ENCODE data around the gene RASGRF1.

RASGRF1 gene

GRCh38 chr15:79066391-79067071 is 24.0 kb downstream of the RASGRF1 start:
- no peak for DNase-seq (ENCODE audit: low spot score)

GRCh38 chr15:79065706-79066376 is 24.7 kb downstream of the RASGRF1 start:
- DNase-seq (ENCODE audit: low spot score) = no peak

GRCh38 chr15:79065361-79065705 is 25.2 kb downstream of the RASGRF1 start:
- no peak for DNase-seq (ENCODE audit: low spot score)

DNA sequence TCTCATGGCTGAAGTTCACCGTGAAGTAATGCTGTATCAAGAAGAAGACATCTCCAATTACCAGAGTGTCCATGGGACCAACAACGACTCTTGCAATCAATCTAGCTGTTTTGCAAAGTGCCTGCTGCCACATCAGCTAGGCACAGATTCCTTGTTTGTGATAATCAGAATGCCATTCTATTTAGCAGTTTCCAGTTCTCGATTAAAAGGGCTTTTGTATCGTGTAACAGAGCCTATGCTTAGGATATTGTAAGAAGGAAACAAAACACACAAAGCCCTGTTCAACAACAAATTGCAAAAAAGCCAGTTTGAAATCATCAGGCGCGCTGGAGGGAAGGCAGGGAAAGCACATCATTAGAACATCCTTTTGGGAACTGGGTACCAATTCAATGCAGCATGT is 26.1 kb downstream of the RASGRF1 start:
- no peak for DNase-seq (ENCODE audit: low spot score)

DNA sequence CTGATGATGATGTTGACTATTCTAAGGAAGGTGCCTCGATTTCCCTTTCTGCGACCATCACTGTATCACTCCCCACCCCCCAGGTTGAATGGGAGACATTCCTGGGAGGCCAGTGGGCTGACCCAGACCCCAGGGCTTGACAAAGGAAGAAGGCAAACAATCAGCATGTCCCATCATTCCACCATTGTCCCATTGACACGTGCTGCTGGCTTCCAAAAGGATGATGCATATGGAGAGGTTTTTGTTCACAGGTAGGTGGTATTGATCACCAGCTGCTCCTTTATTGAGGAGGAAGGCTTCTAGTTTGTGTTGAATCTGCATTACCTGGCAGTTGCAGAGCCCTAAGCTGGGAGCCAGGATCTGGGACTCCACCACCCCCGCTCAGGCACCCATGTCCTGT is 30.4 kb downstream of the RASGRF1 start:
- DNase-seq (ENCODE audit: low spot score) = peak; percentile 61

DNA sequence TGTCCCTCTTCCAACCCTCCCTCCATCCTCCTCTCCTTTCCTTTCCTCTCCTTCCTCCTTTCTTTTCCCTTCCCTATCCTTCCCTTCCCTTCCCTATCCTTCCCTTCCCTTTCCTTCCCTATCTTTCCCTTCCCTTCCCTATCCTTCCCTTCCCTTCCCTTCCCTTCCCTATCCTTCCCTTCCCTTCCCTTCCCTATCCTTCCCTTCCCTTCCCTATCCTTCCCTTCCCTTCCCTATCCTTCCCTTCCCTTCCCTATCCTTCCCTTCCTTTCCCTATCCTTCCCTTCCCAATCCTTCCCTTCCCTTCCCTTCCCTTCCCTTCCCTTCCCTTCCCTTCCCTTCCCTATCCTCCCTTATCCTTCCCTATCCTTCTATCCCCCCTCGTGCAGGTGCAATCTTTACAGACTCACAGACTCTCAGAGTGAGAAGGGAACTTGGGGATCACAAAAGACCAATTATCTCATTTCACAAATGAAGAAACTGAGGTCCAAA is 31.5 kb downstream of the RASGRF1 start:
- no peak for DNase-seq (ENCODE audit: low spot score)

DNA sequence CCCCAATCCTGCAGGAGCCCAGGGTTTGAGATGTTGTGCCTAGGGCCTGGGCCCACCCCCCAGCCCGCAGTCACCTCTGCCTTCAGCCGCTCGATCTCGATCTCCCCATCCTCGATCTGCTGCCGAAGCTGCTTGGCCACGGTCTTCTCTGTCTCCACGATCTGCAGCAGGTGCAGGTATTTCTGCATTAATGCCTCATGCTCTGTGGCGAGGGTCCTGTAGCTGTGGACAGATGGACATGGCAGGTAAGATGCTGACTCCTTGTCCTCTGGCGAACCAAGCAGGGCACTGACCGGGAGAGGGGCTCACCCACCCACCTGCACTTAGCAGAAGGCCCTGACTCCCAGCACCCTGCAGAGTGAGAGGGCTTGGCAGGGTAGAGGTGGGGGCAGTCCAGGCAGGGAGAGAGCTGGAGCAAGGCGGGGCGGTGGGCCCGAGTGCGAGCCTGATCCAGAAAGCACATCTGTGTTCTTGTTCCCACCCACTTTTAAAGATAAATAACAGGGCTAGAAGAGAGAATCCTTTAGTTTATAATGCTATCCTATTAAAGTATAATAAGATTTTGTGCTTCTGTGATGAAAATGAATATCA is 32.2 kb downstream of the RASGRF1 start:
- DNase-seq (ENCODE audit: low spot score) = no peak

DNA sequence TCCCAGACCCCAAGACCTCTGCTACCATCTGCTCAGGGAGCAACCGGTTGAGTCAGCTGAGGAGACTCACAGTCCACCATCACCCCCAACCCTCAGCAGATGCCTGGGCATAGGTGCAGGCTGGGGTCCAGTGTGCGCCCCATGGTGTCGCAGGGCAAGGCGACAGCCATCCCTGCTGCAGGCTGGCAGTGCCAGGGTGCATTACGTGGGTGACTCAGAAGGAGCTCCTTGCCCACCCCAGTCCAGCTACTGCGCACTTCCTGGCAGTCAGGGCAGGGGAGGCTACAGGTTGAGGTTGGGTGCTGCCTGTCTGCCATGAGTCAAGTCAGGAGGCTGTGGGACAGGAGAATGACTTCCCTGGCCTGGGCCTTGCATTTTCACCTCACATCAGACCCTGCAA is 33.5 kb downstream of the RASGRF1 start:
- no peak for DNase-seq (ENCODE audit: low spot score)

GRCh38 chr15:79054350-79054749 is 36.2 kb downstream of the RASGRF1 start:
- no peak for DNase-seq (ENCODE audit: low spot score)

DNA sequence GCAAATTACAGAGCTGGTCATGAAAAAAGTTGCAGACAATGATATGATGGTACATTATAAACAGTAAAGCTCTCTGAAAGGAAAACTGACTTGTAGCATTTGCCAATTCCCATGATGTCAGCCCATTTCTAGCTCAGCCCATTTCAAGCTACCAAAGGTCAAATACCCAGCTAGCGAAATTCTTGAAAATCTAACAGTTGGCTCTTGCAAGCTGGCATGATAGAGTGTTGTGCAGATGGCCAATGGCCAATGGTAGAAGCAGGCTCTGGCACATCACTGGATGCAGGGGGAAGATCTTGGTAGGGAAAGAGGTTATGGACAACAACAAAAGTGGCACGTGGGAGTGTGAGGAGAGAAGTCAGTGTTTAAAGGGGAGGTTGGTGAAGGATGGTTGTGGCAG is 36.7 kb downstream of the RASGRF1 start:
- no peak for DNase-seq (ENCODE audit: low spot score)

GRCh38 chr15:79051941-79052731 is 38.4 kb downstream of the RASGRF1 start:
- DNase-seq (ENCODE audit: low spot score) = no peak

DNA sequence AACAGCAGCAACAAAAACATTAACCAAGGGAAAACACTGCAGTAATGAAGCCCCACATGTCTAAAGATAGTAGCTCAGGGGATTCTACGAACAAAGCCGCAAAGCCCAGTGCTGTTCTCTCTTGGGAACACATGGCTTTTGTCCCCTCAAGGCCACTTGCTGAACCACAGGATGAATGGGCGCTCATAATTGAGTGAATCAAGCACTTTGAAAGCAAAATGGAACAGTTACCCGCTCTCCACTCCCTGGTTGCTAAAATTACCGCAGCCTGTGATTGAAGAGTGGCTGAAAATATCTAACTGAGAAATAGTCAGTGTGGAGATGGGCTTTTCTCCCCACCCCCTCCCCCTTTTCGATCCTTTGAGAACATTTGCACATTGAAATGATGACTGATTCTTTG is 39.6 kb downstream of the RASGRF1 start:
- no peak for DNase-seq (ENCODE audit: low spot score)

DNA sequence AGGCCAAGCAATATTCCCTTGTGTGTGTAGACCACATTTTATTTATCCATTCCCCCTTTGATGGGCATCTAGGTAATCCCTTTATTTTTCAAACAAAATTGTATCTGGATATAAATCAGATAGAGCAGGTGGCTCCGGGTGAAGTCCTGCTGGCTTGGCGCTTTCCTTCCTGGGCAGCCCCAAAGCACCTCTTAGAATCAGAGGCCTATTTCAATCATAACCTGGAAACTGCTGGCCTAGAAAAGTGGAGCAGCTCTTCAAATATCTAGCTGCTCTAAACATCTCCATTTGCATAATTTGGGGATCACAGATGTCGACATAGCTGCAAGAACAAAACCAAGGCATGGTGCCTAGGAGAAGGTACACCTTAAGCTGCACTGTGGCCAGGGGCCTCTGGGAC is 40.2 kb downstream of the RASGRF1 start:
- no peak for DNase-seq (ENCODE audit: low spot score)

GRCh38 chr15:79049416-79049815 is 41.2 kb downstream of the RASGRF1 start:
- DNase-seq (ENCODE audit: low spot score) = no peak

- DNase-seq (ENCODE audit: low spot score) = no peak
Observed at GRCh38 chr15:79047676-79048439, 42.7 kb downstream of the RASGRF1 start.

GRCh38 chr15:79046691-79047404 is 43.7 kb downstream of the RASGRF1 start:
- no peak for DNase-seq (ENCODE audit: low spot score)

GRCh38 chr15:79045041-79045440 is 45.5 kb downstream of the RASGRF1 start:
- DNase-seq (ENCODE audit: low spot score) = no peak

- no peak for DNase-seq (ENCODE audit: low spot score)
Observed at GRCh38 chr15:79042213-79042928, 48.2 kb downstream of the RASGRF1 start.

DNA sequence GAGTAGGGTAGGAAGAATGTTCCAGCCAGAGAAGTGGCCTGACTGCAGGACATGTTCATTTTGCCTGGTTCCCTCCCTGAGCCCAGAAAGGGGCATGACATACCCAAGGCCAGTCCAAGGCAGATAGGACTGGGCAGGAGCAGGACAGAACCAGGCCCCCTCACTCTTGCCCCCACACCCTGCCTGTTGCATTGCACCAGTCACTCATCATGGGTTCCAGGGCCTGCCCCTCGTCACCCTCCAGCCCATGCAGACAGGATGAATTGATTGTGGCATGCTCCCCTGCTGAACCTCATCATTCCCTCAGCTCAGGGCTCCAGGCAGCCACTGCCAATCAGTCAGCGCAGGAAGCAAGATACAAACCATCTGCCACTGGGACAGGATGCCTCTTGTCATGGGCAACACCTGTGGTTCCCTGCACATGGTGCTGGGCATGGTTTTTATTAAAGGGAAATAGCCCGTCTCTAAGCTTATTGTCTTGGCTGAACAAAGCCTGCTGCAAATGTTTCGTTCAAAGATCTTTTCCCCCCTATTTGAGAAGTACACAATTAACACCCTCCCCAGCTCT is 48.9 kb downstream of the RASGRF1 start:
- no peak for DNase-seq (ENCODE audit: low spot score)

DNA sequence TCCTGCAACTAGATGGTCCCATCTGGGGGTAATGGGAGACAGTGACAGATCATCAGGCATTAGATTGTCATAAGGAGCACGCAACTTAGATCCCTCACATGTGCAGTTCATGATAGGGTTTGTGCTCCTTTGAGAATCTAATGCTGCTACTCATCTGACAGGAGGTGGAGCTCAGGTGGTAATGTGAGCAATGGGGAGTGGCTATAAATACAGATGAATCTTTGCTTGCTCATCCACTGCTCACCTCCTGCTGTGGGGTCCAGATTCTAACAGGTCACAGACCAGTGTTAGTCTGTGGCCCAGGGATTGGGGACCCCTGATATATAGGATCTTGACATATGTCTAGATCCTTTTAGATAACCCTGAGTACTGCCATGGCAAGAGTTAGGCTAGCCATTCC is 52.7 kb downstream of the RASGRF1 start:
- DNase-seq (ENCODE audit: low spot score) = no peak
